Islet precursor cell (in vitro differentiated cells): ENCODE measurements around the gene OR56A3.

Source experiments
- DNase-seq: peaks from one replicate; pipeline ENCODE4 v3.0.0-alpha.2; 2018

Gene OR56A3

GRCh38 chr11:5983443-5983842, 41.4 kb downstream of the OR56A3 start:
- no peak for DNase-seq

DNA sequence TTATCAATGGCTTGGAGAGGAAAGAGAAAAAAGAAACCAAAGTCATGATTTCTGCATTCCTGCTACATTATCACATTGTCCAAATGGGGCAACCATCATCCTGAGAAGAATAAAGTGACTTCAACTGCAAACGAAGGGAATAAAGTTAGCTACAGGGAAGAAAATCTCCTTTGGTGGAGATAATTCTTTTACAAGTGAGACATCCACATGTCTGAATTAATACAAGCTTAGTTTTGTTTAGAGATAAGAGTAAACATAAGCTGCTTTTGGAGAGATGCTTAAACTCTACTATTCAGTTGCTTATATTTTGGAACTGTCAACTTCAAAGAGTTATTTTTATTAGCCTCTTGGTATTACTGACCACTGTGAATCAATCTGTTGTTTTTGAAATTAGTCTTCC, 44.8 kb downstream of the OR56A3 start, which contains the start of gene OR52L1:
OR52L1 (minus strand) TSS at position 101 of the 400 bp plus-strand sequence; CDS start at position 46, 55 bp downstream.
- no peak for DNase-seq

GRCh38 chr11:5989203-5989602, 47.2 kb downstream of the OR56A3 start:
- DNase-seq, result no peak

- DNase-seq, result no peak
These were observed 50.1 kb downstream of the OR56A3 start for GRCh38 chr11:5992150-5992549.

- DNase-seq, result no peak
These were observed 50.7 kb downstream of the OR56A3 start for GRCh38 chr11:5992604-5993251.

- no peak for DNase-seq
These were observed 52.7 kb downstream of the OR56A3 start for GRCh38 chr11:5994791-5995190.
